PC-3 (cell line): Measurements from ENCODE around the gene RBSN.

Experiments used
- CTCF ChIP-seq: fragments of 300-600 bp; sonication (generic); conservative IDR thresholded peaks from 2 replicates; pipeline ENCODE4 v1.5.1; 2017; ENCODE audit warnings: antibody characterized with exemption, low read depth, mild to moderate bottlenecking, low read length
- EZH2 ChIP-seq: fragments of 300-600 bp; sonication (generic); IDR thresholded peaks from one replicate; pipeline ENCODE4 v1.6.1; 2017; ENCODE audit warnings: antibody characterized with exemption, mild to moderate bottlenecking, low read length; ENCODE audit not compliant: unreplicated experiment

GRCh38 chr3:15097891-15098290 lies 1.1 kb downstream of the RBSN start:
- TF ChIP-seq CTCF (no peak), EZH2 (no peak)
